Inflammatory macrophage (primary cell): ENCODE results near the gene SETD1B.
"Not testable (repeated sequence)": the region's sequence is repeated elsewhere in the genome, so short reads cannot be mapped to it uniquely, and the experiment has no call there.

Source experiments
- DNase-seq, 2 donors: peaks; one replicate each; pipeline ENCODE4 v3.0.0-alpha.2; 2020 to 2022

The SETD1B gene

DNA sequence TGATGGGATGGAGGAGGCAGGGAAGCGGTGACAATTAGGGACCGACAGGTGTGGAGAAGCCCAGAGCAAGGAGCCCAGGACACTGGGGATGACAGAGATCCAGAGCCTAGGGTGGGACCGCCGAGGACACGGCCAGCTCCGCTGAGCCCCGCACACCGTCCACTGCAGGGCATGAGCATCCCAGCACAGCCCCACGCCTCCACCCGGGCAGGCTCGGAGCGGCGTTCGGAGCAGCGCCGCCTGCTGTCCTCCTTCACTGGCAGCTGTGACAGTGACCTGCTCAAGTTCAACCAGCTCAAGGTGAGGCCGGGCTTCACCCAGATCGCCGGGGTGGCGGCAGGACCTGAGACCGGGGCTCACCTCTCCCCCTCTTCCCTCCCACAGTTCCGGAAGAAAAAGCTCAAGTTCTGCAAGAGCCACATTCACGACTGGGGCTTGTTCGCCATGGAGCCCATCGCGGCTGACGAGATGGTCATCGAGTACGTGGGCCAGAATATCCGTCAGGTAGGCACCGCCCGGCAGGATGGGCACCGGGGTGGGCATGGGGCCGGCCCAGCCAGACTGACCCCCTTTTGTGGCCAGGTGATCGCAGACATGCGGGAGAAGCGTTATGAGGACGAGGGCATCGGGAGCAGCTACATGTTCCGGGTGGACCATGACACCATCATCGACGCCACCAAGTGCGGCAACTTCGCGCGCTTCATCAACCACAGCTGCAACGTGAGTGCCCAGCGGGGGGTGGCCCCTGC is 23.7 kb downstream of the SETD1B start:
- no peak for DNase-seq

DNA sequence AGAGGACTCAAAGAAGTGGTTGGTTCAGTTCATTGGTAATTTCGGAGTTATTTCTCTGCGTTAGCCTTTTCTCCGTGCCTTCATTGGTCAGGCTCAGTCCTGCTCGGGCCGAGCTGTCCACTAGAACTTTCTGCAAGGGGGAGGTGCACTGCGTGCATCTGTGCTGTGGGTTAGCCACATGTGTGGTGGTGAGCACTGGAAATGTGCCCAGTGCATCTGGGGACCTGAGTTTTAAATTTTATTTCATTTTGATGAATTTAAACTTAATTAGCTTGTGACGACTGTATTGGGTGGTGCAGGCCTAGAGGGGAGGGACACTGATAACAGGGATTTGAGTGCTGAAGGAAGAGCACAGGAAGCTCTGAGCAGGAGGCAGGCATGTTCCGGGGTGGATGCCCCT is 24.5 kb downstream of the SETD1B start:
- no peak for DNase-seq

DNA sequence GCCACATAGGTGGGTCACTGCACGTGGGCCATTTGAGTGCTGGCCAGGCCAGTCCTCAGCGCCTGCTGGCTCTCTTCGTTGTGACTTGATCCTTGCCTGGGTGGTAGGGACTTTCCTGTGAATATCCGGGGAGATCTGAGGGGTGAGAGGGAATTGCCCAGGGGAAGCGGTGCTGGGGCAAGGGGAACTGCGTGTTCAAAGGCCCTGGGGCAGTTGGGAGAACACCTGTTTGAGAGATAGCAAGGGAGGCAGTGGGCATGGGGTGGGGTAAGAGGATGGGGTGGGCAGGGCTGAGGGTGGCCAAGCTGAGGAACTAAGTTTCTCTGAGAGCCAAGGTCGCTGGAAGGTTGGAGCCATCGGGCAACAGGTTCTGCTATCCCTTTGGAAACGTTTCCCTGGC is 25.0 kb downstream of the SETD1B start:
- DNase-seq: no peak

DNA sequence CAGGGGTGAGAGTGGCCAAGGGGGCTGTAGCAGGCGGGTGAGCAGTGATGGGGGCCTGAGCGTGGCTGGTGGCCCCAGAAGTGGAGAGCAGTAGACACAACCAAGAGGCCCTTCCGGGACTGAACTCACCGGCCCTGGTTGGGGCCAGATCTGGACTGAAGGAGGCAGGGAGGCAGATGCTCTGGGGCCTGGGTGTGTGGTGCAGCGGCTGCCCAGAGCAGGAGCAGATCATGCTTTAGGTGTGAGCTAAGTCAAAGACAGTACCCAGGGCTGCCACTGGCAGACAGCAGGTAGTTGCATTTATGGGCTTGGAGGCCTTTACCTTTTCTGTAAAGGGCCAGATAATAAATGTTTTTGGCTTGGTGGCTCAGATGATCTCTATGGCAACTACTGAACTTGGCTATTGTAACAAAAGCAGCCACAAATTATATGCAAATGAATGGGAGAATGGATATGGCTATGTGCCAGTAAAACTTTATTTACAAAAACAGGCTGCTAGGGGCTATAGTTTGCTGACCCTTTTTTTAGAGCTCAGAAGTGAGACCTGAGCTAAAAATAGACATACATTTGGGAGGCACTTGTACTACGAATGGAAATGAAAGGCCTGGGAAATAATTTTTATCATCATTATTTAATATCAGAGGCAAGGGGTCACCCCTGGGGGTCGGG is 25.6 kb downstream of the SETD1B start:
- no peak for DNase-seq

DNA sequence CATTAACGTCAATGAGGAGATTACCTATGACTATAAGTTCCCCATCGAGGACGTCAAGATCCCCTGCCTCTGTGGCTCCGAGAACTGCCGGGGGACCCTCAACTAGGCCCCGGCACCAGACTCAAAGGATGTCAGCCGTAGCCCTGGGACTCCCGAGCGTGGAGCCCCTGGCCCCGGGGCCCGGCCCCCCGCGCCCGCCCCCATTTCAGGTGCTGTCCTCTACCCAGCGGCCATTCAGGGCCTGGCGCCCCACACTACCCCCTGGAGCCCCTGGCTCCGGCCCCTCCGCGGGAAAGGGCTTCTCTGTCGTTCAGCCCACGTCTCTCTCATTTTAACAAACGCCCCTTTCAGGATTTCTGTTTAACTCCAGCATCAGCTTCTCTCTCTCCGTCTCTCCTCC is 26.3 kb downstream of the SETD1B start:
- DNase-seq: no peak

DNA sequence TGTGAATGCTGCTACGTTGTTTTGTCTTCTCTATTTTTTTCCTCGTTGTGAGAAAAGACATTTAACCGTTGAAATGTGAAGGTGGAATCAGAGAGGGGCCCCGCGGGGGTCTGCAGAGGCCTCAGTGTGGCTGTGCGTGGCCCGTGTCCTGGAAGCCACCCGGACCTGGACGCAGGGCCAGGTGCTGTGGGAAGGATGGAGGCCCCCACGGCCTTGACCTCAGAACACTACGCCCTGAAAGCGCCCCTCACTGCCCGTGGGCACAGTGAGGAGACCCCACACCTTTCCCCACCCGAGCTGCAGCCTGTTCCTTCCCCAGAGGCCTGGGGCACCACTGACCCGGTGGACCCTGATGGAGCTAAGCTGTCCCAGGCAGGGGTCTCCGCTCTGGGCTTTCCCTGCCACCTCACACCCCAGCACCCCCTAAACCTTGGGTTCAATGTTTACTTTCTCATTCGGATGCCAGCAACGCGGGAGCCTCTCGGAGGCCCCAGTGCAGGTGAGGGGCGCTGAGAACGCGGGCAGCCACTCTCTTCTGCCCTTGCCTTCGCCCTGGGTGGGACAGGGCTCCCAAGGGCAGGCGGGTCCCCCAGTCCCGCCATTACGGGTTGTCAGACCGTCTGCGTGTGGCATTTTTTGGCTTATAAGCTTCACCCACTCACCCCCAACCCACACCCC is 26.9 kb downstream of the SETD1B start:
- no peak for DNase-seq

DNA sequence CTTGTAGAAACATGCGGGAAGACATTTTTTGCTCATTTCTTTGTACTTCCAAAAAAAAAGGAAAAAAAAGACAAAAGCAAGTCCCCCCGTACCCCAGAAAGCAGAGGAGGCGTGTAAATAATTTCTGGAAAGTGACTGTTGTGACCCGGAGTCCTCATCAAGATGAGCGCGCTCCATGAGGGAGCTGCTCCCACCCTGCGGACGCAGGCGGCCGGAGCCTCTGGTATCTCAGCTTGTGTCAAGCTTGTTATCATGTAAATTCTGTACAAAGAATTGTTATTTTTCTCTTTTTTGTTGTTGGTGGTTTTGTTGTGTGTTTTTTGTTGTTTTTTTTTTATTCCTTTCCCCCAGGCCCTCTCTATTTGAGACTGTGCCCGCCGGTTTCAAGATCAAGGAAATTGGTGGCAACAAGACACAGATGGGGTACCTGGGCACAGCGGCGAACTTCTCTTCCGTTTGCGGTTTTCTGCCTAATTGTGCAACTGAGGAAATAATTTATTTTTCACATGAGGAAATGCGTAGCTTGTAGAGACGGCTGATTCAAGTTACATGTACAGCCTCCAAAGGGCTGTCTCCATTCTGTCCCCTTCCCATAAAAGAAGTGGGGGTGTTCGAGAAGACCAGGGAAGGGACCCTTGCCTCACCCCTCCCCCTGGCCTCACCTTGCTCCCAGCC is 27.9 kb downstream of the SETD1B start:
- DNase-seq: peak in 1 of 2 donors; percentile 3

DNA sequence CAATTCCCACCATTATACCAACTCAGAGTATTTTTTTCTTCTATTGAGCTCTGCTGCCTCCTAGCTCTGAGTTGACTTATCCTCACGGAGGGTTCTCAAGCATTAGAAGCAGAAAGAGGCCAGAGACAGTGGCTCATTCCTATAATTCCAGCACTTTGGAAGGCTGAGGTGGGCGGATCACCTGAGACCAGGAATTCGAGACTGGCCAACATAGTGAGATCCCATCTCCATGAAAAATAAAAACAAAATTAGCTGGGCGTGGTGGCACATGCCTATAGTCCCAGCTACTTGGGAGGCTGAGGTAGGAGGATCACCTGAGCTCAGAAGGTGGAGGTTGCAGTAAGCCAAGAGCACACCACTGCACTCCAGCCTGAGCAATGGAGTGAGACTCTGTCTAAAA is 33.9 kb downstream of the SETD1B start:
- DNase-seq: no peak

DNA sequence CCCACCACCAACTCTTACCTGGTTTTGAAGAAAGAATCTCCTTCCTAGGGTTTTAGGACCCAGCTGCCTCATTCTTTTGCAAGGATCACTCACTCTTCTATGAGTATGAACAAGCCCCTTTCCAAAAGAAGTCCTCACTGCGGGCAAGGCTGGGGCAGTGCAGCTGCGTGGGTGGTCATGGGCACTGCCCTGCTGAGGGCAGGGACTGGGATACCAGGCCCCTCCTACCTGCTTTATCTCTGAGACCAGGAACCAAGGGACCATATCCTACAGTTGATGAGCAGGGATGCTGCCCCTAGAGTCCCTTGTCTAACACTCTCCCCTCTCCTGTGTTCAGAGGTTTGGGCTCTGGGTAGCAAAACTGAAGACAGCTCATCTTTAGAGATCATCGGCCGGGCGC is 34.3 kb downstream of the SETD1B start:
- DNase-seq: no peak

DNA sequence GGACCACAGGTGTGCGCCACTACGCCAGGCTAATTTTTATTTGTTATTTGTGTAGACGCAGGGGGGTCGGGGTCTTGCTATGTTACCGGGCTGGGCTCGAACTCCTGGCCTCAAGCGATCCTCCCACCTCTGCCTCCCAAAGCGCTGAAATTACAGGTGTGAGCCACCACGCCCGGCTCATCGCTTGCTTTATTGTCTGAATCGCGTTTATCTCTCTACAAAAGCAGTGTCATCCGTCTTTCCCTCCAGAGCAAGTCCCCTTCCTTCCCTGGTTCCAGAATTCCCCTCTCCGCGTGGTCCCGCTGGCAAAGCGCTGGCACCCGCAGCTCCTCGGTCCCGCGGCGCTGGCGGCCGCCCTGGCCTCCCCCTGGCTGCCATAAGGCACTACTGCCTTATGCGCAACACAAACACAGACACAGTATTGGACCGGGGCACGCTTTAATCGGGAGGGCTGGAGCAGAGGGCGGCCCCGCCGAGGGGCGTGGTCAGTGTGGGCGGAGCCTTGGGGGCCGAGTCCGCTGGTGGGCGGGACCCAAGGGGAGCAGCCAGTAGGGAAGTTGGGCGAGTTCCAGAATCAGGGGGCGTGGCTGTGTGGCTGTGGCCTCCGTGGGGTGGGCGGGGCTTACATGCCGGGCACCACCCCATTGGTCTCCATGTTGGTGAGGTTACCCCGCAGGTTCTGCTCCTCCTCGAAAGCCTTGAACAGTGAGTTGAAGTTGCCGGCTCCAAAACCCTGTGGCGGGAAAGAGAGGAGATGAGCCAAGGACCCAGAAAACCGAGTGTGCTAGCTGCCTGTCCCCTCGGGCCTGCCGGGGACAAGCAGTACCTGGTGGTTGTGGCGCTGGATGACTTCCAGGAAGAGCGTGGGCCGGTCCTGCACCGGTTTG is 35.5 kb downstream of the SETD1B start:
- DNase-seq: peak; percentile 99 to 100

DNA sequence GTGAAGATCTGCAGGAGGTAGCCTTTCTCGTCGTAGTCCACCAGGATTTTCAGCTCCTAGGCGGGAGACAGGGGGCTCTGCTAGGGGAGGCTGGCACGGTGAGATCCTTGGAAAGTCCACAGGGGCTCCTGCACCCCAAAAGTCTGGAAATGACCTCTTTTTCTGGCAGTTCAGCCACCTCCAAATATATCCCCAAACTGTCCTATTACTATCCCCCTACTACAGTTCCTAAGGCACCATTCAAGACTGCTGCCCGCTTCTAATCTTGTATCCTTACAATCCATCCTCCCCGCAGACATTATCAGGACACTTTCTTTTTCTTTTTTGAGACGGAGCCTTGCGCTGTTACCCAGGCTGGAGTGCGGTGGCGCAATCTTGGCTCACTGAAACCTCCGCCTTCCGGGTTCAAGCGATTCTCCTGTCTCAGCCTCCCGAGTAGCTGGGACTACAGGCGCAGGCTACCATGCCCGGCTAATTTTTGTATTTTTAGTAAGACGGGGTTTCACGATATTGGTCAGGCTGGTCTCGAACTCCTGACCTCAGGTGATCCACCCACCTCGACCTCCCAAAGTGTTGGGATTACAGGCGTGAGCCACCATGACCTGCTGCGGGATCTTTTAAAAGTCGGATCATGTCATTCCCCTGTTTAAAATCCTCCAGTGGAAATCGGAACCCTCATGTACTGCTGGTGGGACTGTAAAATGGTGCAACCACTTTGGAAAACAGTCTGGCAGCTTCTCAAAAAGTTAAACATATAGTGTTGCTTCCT is 36.4 kb downstream of the SETD1B start:
- peak; percentile 7 to 16 for DNase-seq

DNA sequence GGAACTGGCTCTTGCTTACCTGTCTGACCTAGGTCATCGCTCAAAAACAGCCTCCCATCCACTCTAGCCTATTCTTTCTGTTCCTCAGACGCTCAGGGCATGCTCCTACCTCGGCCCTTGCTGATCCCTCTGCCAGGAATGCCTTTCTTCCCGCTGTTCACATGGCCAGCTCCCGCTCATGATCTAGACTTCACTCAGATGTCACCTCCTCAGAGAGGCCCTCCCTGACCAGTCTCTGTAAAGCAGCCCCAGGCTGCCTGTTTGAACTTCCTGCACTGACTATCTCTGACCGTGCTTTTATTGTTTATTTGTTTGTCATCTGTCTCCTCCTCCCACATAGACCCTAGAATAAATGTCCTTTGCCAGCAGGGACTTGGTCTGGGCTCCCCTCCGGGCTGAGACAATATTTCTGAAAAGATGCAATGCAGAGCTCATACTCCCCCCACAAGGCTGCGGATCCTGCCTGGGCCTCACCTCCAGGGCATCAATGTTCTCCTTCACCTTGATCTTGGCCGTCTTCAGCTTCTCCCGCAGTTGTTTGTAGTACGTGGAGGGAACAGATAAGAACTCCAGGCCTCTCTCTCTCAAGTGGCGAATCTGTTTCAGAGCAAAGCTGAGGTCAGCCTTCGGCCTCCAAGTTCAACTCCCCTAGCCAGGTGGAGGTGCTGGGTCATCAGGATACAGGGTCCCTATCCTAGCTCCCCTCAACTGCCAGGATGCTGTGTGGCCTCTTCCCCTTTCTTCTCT is 39.6 kb downstream of the SETD1B start:
- DNase-seq: no peak

DNA sequence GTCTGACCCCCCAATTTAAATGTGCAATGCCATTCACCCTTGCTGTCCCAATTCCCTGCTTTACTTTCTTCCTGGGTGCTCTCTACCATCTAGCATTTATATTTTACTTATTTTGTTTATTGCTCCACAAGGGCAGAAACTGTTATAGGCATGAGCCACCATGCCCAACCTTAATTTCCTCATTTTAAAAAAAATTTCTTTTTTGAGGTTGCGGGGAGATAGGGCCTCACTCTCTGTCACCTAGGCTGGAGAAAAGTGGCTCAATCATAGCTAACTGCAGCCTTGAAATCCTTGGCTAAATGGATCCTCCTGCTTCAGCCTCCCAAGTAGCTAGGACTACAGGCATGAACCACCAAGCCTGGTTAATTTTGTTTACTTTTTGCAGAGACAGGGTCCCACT is 41.9 kb downstream of the SETD1B start:
- no peak for DNase-seq

DNA sequence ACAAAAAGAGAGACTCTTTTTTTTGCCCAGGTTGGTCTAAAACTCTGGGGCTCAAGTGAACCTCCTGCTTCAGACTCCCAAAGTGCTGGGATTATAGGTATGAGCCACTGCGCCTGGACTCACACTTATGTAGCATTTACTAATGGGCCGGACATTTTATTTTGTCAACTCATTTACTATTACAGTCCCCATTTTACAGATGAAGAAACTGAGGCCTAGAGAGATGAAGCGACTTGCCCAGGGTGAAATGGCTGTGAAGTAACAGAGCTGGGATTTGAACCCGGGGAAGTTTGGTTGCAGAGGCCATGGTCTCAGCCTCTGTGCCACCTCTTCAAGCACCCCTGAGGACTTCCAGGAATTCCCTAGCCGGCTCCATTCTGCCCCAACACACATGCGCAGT is 45.4 kb downstream of the SETD1B start:
- no peak for DNase-seq

DNA sequence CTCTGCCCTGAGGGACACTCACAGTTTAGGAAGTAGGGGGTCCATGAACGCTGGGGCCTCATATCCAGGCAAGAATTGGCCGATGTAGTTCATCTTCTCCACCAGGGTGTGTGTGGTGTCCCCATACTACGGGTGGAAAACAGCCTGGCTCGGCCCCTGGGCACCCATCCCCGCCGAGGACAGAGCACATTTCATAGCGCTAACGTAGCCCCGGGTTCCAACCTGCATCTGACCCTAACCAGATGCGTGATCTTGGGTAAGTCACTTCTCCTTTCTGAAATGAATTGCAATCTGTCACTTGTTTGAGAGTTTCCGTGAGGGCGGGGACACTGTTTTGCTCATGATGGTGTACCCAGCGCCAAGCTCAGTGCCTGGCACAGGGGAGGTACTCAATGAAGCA is 45.9 kb downstream of the SETD1B start:
- peak; percentile 51 to 53 for DNase-seq

DNA sequence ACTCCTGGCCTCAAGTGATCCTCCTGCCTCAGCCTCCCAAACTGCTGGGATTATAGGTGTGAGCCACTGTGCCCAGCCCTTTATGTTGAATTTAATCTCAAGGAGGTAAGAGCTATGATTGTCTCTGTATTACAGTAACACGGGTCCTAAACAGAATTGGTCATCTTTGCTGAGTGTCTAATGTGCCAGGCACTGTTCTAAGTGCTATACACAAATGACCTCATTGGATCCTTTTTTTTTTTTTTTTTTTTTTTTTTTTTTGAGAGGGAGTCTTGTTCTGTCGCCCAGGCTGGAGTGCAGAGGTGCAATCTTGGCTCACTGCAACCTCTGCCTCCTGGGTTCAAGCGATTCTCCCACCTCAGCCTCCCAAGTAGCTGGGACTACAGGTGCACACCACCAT is 48.6 kb downstream of the SETD1B start:
- DNase-seq: not testable (repeated sequence)

DNA sequence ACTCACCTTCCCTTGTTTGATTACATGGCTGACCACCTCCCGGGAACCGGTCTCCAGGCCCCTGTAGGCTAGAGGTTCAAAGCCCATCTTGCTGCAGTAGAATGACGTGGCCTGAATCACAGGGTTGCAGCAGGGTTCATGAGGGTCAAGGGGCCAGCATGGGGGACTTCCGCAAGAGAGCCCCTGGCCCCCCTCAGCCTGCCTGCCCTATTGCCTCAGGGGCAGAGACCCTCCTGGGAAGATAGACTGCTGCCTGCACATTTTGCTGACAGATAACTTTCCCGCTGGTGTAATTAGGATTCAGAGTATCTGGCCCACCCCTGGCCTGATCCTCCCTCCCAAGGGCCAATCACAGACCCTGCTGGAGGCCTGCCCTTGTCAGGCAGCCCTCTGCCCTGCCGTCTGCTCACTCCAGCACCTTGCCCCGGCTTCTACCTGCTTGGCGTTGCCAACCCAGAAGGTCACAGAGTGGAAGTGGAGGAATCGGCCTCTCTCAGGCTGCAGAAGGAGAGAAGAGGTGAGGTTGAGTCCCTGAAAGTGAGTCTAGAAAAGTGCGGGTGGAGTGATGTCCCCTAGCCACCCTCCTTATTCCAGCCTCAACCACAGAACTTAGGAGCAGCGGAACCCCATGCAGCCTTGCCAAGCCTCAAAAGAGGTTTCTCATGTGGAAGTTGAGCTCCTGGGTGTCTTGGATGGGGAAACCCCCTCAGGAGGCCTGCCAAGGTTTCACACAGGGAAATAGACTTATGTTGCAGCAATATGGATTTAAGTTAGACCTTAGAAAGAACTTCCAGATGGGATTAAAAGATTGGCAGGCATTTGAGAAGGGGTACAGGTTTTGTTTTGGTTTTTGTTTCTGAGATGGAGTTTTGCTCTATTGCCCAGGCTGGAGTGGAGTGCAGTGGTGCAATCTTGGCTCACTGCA is 53.8 kb downstream of the SETD1B start:
- peak; percentile 8 to 23 for DNase-seq

DNA sequence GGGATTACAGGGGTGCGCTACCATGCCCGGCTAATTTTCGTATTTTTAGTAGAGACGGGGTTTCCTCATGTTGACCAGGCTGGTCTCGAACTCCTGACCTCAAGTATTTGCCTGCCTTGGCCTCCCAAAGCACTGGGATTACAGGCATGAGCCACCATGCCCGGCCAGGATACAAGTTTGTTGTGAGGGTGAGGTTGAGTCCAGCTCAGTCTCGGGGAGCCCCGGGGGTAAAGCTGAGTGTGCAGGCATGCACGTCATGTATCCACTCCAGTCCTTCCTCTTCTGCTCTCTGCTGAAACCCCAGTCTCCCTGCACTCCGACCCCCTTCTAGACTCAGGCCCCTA is 54.5 kb downstream of the SETD1B start:
- DNase-seq: no peak

DNA sequence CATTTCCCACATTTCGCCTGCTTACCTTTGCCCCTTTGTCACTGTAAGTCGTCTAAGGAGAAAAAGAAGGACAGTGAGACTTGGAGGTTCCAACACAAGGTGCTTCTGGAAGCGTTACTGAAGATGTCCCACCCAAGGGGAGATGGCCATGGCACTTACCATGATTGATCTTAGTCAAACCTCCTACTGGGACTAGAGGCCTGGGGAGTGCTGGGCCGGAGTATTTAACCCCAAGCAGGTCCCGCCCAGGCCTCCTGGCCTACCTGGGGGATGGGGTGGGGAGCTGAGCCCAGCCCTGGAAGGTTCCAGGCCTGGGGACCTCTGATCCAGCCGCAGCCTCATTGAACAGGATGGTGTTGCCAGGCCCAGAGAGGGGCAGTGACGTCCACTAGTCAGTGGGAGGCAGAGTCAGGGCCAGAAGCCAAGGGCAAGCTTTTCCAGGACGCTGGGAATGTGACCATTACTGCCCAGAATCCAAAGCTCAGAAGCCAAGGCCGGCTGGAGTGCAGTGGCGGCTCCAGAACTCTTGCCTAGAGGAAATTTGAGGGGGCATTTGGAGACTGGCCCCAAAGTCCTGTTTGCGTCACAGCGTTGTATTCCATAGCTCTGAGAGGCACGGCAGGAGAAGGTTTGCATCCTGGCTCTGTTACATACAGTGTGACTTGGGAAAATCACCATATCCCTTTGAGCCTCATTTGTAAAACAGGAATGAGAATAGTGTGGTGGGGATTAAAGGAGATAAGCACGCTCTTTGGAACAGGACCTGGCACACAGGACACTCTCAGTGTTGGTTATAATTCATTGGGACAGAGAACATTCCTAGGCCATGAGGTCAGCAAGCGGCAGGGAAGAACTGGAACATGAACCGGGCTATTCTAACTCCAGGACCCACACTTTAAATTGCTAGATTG is 55.1 kb downstream of the SETD1B start, which contains the start of gene HPD:
Gene HPD, minus strand, starts transcription at position 198 of the 911 bp plus-strand sequence. Its CDS starts 36 bp downstream, at position 162.
- no peak for DNase-seq
